PC-9 (cell line): ENCODE data around the gene CNTNAP2. TPM values are rescaled to one million over a fixed set of nuclear protein-coding genes. Genes with fewer than 3 reads are reported as not detected.

Experiments
- BruUV-seq: library from RNA; stranded (reverse); fragments of 400-500 nt; replicated peaks from 2 replicates; lab custom pipeline; 2021; lab: Mats Ljungman, UMichigan
- CTCF ChIA-PET: fragments of 300-600 bp; sonication (Branson Sonifier 250); formaldehyde crosslinking; loops from one replicate; lab custom pipeline; 2022; ENCODE audit warnings: antibody characterized with exemption; lab: Charles Lee
- POLR2A ChIA-PET: fragments of 300-600 bp; sonication (Branson Sonifier 250); formaldehyde crosslinking; loops from one replicate; lab custom pipeline; 2022; ENCODE audit warnings: antibody characterized with exemption; ENCODE audit not compliant: unreplicated experiment; lab: Charles Lee
- DNase-seq, 2 experiments: peaks; one replicate each; pipeline versions ENCODE4 v3.0.0 to v3.0.0-alpha.2; 2015 to 2022; ENCODE audit warnings: mixed read lengths in 1 of 2
- H2AFZ ChIP-seq: fragments of 200-600 bp; sonication (generic); 2 replicates; pipeline ENCODE4 v1.8.1; 2017; ENCODE audit warnings: antibody characterized with exemption
- H3F3A ChIP-seq: fragments of 200-600 bp; sonication (generic); 2 replicates; pipeline ENCODE4 v1.8.1; 2017; ENCODE audit warnings: antibody characterized with exemption, mild to moderate bottlenecking, low read depth; ENCODE audit not compliant: insufficient read depth
- H3K27ac ChIP-seq: fragments of 200-600 bp; sonication (generic); 2 replicates; pipeline ENCODE4 v1.6.1; 2016; ENCODE audit warnings: mixed run types
- H3K27me3 ChIP-seq: fragments of 200-600 bp; sonication (generic); 2 replicates; pipeline ENCODE4 v1.6.1; 2016; ENCODE audit warnings: low read depth, mixed run types; ENCODE audit not compliant: insufficient read depth
- H3K36me3 ChIP-seq: fragments of 200-600 bp; sonication (generic); 2 replicates; pipeline ENCODE4 v1.6.1; 2016; ENCODE audit warnings: low read depth, mixed run types
- H3K4me1 ChIP-seq: fragments of 200-600 bp; sonication (generic); replicated peaks from 2 replicates; pipeline ENCODE4 v1.6.1; 2016; ENCODE audit warnings: mixed run types; ENCODE audit not compliant: insufficient read depth
- H3K4me2 ChIP-seq: fragments of 200-600 bp; sonication (generic); 2 replicates; pipeline ENCODE4 v1.6.1; 2017; ENCODE audit warnings: mixed run types
- H3K4me3 ChIP-seq: fragments of 200-600 bp; sonication (generic); 2 replicates; pipeline ENCODE4 v1.6.1; 2016; ENCODE audit warnings: mixed run types
- H3K79me2 ChIP-seq: fragments of 200-600 bp; sonication (generic); 2 replicates; pipeline ENCODE4 v1.6.1; 2017; ENCODE audit warnings: low read depth, mixed run types
- H3K9me2 ChIP-seq: fragments of 200-600 bp; sonication (generic); 2 replicates; pipeline ENCODE4 v1.8.1; 2017; ENCODE audit warnings: mild to moderate bottlenecking; ENCODE audit not compliant: insufficient read depth
- H3K9me3 ChIP-seq: fragments of 200-600 bp; sonication (generic); 2 replicates; pipeline ENCODE4 v1.8.1; 2016; ENCODE audit warnings: low read depth; ENCODE audit not compliant: insufficient read depth
- H4K20me1 ChIP-seq: fragments of 200-600 bp; sonication (generic); 2 replicates; pipeline ENCODE4 v1.8.1; 2017; ENCODE audit not compliant: insufficient read depth
- CTCF ChIP-seq: fragments of 200-600 bp; sonication (generic); conservative IDR thresholded peaks from 2 replicates; pipeline ENCODE4 v1.6.1; 2017; ENCODE audit warnings: mixed run types, antibody characterized with exemption, mild to moderate bottlenecking, moderate library complexity
- EZH2 ChIP-seq: fragments of 200-600 bp; sonication (generic); IDR thresholded peaks from 2 replicates; pipeline ENCODE4 v1.8.0; 2017; ENCODE audit warnings: antibody characterized with exemption, low read depth
- intact Hi-C: fragments of 100-400 bp; cut with micrococcal nuclease; formaldehyde crosslinking; loops from one replicate; pipeline ENCODE4 v1.10.0; 2022; ENCODE audit not compliant: unreplicated experiment
- total RNA-seq: library from RNA; stranded (reverse); gene quantifications from 2 replicates; pipeline ENCODE4 v1.2.3, GENCODE V29; 2021

CNTNAP2 gene
- total RNA-seq, 1 experiment from 2014 or later = not detected

DNA sequence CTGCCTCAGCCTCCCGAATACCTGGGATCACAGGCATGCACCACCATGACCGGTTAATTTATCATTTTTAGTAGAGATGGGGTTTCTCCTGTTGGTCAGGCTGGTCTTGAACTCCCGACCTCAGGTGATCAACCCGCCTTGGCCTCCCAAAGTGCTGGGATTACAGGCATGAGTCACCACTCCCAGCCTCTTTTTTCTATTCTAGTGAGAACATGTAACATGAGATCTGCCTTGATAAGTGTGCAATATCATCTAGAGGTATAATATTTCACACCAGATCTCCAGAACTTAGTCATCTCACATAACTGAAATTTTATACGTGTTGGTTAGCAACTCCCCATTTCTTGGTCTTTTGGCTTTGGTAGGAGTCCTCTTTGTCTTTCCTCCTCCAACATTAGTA lies 656.9 kb downstream of the CNTNAP2 start:
- H3K4me2 ChIP-seq = no peak overlapping the region
- peak in 1 of 2 experiments; percentile 40 for DNase-seq
- H2AFZ ChIP-seq = no peak overlapping the region
- H3K36me3 ChIP-seq = no peaks in the 10 kb centered on the region
- H3K4me1 ChIP-seq = no peaks in the 10 kb centered on the region
- no TSS peak for BruUV-seq
- no peaks in the 10 kb centered on the region for H3K9me2 ChIP-seq
- no peaks in the 10 kb centered on the region for H3K79me2 ChIP-seq
- H4K20me1 ChIP-seq = no peaks in the 10 kb centered on the region; the same call in 1 of the 2 replicates
- H3K27ac ChIP-seq = no peak overlapping the region
- H3K4me3 ChIP-seq = no peak overlapping the region
- CTCF ChIA-PET = no interaction called here
- POLR2A ChIA-PET = no interaction called here
- TF ChIP-seq CTCF (no peak), EZH2 (no peak)
- H3F3A ChIP-seq = no peaks in the 10 kb centered on the region
- intact Hi-C loops = no loop called here
- H3K9me3 ChIP-seq = peaks cover 3% of the 10 kb centered on the region; the same call in 1 of the 2 replicates
- H3K27me3 ChIP-seq = no peaks in the 10 kb centered on the region

- intact Hi-C loops = no loop called here
- Histone ChIP-seq H3F3A (no peaks in the 10 kb centered on the region), H4K20me1 (no peaks in the 10 kb centered on the region), H3K4me2 (no peak overlapping the region), H3K9me2 (no peaks in the 10 kb centered on the region), H3K4me3 (no peak overlapping the region), H3K27ac (no peak overlapping the region), H2AFZ (no peak overlapping the region; the same call in 1 of the 2 replicates), H3K4me1 (no peaks in the 10 kb centered on the region), H3K36me3 (no peaks in the 10 kb centered on the region), H3K27me3 (no peaks in the 10 kb centered on the region), H3K79me2 (no peaks in the 10 kb centered on the region), H3K9me3 (peaks cover 3% of the 10 kb centered on the region; the same call in 1 of the 2 replicates)
- CTCF ChIA-PET = no interaction called here
- no peak for DNase-seq
- BruUV-seq = no TSS peak
- TF ChIP-seq EZH2 (no peak), CTCF (no peak)
- POLR2A ChIA-PET = no interaction called here
These were observed 664.9 kb downstream of the CNTNAP2 start for GRCh38 chr7:146781352-146782116.

- Histone ChIP-seq H3K4me3 (no peak overlapping the region), H3K27me3 (peaks cover 7% of the 10 kb centered on the region; the same call in 1 of the 2 replicates), H3F3A (no peaks in the 10 kb centered on the region), H3K4me1 (no peaks in the 10 kb centered on the region), H3K4me2 (no peak overlapping the region), H3K27ac (no peak overlapping the region), H2AFZ (0 out of 2 replicates have a peak overlapping the region, but pooled peaks have one; percentile 34), H3K36me3 (no peaks in the 10 kb centered on the region), H3K9me2 (no peaks in the 10 kb centered on the region; the same call in none of the 2 replicates), H3K79me2 (no peaks in the 10 kb centered on the region), H3K9me3 (no peaks in the 10 kb centered on the region; the same call in 1 of the 2 replicates), H4K20me1 (no peaks in the 10 kb centered on the region)
- no TSS peak for BruUV-seq
- TF ChIP-seq EZH2 (no peak), CTCF (no peak)
- DNase-seq = no peak
- intact Hi-C loops = no loop called here
- ChIA-PET POLR2A (no interaction called here), CTCF (no interaction called here)
These were observed 670.7 kb downstream of the CNTNAP2 start for GRCh38 chr7:146787266-146787665.
